GM21390 (cell line): ENCODE data around the gene RAN.

Experiments used
- ATAC-seq: cut with Tn5 transposase; IDR thresholded peaks from one replicate; pipeline ENCODE4 v1.9.1; 2021; ENCODE audit not compliant: unreplicated experiment

RAN gene

DNA sequence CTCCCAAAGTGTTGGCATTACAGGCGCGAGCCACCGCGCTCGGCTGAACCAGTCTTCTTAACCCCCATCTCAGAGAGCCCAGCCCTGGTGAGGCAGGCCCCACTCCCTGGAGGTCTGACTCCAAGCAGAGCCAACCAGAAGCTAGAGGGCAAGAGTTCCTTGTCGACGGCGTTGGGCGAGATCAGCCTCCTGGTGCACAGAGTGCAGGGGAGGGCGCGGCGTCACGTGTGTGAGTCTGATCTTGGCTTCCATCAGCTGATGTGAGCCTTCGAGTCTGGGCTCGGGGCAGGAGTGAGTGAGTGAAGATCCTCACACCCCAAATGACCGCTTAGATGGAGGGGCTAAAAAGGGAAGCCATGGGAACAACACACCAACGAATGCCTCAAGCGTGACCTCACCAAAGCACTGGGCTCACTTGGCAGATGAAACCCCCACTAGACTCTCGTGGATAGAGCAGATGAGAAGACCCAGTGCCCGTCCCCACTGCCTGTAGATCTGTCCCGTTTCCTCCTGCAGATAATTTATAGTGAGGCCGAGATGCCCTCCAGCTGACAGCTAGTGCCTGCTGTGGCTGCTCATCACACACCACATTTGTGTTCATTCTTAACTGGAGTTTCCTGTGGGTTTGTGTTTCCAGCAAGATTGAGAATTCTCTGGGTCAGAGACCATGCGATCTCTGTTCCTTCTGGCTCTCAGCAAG, 53.2 kb downstream of the RAN start:
- ATAC-seq = no peak

DNA sequence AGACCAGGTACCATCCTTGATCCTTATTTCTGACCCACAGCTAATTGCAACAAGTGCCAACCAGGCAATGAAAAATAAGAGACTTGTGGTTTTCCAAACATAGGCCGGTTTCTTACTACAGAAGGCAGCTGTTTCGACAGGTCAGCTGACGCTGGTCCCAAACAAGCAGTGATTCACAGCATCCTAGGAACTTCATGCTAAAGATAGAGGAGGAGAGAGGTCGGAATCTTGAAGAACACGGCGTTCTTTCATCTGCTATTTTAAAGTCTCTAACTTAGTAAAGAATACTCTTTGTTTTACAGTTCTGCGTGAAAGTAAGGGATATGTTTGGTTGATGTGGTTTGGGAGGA, 53.8 kb downstream of the RAN start:
- no peak for ATAC-seq
